CD4-positive, alpha-beta T cell treated with Interleukin-1 beta for 1 hour (primary cell): ENCODE data around the gene TXNDC2.
"Not testable (repeated sequence)": the region's sequence is repeated elsewhere in the genome, so short reads cannot be mapped to it uniquely, and the experiment has no call there.

Experiments used
- DNase-seq, 2 donors: peaks; one replicate each; pipeline ENCODE4 v3.0.0-alpha.2; 2020 to 2022

The TXNDC2 gene

GRCh38 chr18:9885170-9886004 lies at the start of gene TXNDC2:
Gene TXNDC2 (plus strand): TSS chr18:9885973. CDS start chr18:9886681, 708 bp downstream.
- DNase-seq: no peak

DNA sequence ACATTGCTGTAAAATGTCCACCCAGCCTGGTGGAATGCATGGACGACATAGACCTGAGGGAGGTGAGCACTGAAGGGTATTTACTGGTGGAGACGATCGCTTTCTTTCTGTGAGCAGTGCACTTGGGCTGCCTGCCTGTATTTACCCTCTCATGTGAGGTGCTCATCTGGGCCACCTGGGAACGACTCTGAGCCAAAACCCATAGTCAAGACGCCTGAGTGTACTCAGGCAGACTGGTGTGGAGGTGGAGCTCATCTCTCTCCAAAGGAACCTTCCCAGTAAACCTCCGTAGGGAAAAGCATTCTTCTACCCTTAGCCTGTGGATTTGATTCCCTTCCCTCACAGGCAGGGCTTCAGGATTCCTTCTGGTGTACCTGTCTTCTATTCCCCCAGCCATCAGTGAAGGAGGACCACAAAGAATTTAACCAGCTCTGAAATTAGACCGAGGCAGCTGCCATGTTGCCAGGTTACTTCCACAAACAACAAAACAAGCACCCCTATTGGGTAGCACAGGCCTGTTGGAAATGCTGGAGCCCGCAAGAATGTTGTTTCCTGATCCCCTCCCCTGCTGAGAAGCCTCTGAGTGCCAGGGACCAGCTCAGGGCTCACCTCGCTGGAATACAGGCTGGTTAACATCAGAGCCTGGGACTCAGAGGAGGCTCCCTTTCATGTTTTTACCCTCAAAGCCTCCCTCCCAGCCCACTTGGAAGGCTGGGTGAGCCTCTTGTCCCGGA lies 47.5 kb upstream of the TXNDC2 start:
- DNase-seq: no peak

DNA sequence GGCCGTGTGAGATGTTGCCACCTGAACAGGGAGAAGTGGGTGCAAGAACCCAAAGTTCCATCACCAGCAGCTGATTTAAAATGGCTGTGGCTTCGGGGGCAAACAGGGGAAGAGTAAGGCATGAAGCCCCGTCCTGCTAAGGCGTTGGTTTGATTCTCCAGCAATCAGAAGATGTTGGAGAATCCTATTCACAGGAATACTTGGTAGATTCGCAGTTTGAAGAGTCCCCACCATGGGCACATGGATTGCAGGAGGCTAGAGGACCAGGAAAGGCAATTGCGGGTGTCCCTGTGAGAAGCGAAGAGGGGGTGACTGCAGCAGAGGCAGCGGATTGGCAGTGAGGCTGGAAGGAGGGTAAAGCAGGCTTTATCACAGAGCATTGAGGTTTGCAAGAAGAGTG lies 46.6 kb upstream of the TXNDC2 start:
- DNase-seq: no peak

- no peak for DNase-seq
Observed at GRCh38 chr18:9839853-9840252, 45.9 kb upstream of the TXNDC2 start.

- DNase-seq: no peak
Observed at GRCh38 chr18:9841752-9842151, 44.0 kb upstream of the TXNDC2 start.

DNA sequence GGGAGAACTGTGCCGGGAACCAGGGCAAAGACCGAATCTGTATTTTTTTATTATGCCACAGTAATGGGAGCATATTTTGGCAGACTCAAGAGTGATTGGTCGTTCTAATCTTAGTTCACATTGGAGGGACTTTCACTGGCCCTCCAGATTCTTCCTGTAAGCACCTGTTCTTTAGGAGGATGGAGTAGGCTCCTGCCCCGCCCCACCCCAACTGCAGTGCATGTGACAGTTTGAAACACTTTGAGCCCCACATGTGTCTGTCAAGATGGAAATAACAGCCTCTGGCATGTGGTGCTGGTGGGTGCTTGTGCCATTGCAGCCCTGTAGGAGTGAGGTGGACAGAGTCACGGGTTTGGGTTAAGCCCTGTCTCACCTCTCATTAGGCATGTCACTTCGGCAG lies 43.3 kb upstream of the TXNDC2 start:
- DNase-seq: no peak

- no peak for DNase-seq
Observed at GRCh38 chr18:9845256-9845655, 40.5 kb upstream of the TXNDC2 start.

DNA sequence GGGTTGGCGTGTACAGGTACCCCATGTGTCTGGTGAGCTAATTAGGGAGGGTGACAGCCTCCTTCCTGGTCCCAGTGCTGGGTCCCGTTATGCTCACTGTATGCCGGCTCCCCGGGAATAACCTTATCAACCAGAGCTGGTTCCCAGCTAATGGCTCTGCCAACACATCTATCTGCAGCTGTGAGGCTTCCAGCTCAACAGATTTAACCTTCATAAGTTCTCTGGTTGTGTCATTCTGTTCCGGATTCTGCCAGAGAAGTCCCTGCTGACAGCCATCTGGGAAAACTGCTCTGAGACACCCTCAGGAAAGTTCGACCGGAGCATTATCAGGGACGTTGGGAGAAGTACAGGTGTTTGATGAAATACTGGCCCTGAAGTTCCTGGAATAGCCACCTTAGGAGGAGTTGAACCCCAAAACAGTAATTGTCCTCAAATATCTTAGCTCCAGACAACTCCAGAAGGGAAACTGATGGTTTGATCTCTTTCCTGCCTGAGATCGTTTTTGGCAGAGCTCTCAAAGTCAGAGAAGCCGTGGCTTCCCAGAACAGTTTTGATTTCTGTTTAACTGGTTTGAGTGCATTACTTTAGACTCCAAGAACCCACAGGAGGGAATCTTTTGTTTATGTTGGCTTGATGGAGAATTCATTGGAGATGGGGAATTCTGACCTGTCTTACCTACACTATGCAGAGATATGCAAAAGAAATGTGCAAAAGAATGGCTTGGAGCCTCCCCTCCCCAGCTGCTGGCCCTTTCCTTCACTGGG lies 39.4 kb upstream of the TXNDC2 start:
- DNase-seq: no peak

DNA sequence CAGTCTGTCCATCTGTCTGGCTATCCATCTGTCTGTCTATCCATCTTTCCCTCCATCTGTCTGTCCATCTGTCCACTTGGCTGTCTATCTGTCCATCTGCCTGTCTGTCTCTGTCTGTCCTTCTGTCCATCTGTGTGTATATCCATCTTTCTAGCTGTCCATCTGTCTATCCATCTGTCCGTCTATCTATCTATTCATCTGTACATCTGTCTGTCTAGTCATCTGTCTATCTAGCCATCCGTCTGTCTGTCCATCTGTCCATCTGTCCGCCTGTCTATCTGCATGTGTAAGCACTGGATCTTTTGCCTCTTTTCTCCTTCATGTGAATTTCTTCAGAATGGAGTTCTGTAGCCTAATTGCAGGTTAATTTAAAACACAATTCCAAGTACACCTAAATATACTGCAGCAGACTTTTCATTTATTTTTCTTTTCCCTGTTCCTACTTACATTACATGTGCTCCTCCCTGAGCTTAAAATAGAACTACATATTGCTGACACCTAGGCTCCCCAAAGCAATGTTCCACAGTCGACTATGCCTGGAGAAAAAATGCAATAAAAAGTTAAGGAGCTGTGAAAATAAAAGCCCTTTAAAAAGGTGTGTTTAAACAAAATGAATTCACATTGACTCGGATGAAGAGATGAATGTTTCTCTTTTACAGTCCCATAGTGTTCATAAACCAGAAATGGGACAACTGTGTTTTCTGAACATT lies 37.4 kb upstream of the TXNDC2 start:
- no peak for DNase-seq

- DNase-seq: peak in 1 of 2 donors; percentile 47
Observed at GRCh38 chr18:9849407-9850283, 36.1 kb upstream of the TXNDC2 start.

DNA sequence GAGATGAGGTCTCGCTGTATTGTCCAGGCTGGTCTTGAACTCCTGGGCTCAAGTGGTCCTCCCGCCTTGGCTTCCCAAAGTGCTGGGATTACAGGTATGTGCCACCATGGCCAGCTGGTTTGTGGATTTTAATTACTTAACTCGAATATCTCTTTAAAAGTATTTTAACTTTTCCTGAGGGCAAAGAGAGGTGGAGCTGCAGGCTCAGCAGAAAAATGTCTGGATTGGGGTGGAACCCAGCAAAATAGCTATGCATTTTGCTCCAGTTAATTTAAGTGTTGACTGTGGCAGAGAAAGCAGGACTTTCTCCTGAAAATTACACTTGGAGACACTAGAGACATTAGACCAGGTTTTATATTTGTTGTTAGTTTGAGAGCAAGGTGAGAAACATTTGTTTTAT lies 35.5 kb upstream of the TXNDC2 start:
- no peak for DNase-seq

DNA sequence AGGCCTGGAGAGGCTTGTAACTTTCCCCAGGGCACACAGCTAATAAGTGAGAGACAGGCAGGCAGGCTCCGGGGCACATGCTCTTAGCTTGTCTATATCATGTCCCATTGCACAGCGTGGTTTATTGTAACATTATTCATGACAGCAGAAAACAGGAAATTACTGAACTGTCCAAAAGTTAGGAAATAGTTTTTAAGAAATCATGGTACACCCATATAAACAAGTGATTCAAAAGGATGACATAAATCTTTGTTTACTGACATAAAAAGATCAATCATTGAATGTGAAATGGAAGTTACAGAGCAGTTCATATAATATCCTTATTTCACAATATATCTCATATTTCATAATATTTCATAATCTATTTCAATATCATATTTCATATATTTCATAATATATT lies 34.3 kb upstream of the TXNDC2 start:
- peak in 1 of 2 donors; percentile 9 for DNase-seq

- DNase-seq: no peak
Observed at GRCh38 chr18:9852266-9853081, 33.3 kb upstream of the TXNDC2 start.

- no peak for DNase-seq
Observed at GRCh38 chr18:9854801-9855676, 30.7 kb upstream of the TXNDC2 start.

DNA sequence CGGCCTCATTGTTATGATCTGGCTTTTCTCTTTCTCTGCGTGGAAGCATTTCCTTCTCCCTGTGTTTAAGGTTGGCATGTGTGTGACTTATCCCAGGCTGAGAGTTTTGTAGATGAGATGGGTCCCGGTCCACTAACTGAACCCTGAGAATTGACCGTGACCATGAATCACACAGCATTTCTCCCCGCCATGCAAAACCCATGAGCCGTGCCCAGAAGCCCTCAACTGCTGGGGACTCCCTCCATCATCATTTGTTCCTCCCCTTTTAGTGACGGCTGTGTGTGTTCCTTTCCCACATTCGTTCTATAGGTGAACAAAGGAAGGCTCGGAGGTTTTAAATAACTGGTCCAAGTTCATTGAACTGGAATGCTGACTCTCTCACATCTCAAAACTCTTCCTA lies 30.1 kb upstream of the TXNDC2 start:
- no peak for DNase-seq

DNA sequence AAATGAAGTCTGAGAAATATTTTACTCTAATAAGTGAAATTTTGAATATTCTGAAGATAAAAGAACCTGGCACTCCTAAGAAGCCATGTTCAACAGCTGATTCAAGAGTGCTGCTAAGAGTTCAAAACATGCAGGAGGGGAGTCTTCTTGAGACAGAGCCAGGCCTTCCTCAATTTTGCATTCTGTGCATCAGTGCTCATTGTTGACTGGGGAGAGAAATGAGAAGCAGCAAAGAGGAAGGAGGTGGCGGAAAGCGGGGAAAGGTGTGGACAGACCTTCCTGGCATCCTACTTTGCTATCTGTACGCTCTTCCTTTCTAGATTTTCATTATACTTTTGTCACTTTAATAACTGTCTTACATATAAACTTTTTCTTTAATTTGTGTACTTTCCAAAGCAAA lies 29.7 kb upstream of the TXNDC2 start:
- DNase-seq: peak; percentile 1 to 18

DNA sequence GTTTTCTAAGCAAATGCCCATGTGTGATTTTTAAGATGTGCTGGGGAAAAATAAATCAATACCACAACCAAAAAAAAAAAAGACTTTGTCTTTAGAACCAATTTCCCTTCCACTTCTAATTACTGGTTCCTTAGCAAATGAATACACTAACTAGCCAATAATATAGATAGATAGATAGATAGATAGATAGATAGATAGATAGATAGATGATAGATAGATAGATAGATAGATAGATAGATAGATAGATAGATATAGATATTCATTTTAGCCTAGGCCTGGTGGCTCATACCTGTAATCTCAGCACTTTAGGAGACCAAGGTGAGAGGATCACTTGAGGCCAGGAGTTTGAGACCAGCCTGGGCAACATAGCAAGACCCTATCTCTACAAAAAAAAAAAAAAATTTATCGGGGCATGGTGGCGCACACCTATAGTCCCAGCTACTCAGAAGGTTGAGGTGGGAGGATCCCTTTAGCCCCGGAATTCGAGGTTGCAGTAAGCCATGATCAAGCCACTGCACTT lies 28.2 kb upstream of the TXNDC2 start:
- DNase-seq: not testable (repeated sequence)

GRCh38 chr18:9858642-9859041 lies 27.1 kb upstream of the TXNDC2 start:
- DNase-seq: no peak

GRCh38 chr18:9859232-9859631 lies 26.5 kb upstream of the TXNDC2 start:
- no peak for DNase-seq

- DNase-seq: no peak
Observed at GRCh38 chr18:9860682-9861081, 25.1 kb upstream of the TXNDC2 start.
